22Rv1 (cell line): ENCODE data around the gene NFASC.

ENCODE experiments used
- ZFX ChIP-seq: fragments of 450-650 bp; IDR thresholded peaks from 2 replicates; pipeline ENCODE4 v1.6.1; 2017; ENCODE audit warnings: antibody characterized with exemption, borderline replicate concordance
- TF ChIP-seq, protein P1 (sequence below): fragments of 450-650 bp; IDR thresholded peaks from 2 replicates; pipeline ENCODE4 v1.5.1; 2017; ENCODE audit warnings: mild to moderate bottlenecking

DNA sequence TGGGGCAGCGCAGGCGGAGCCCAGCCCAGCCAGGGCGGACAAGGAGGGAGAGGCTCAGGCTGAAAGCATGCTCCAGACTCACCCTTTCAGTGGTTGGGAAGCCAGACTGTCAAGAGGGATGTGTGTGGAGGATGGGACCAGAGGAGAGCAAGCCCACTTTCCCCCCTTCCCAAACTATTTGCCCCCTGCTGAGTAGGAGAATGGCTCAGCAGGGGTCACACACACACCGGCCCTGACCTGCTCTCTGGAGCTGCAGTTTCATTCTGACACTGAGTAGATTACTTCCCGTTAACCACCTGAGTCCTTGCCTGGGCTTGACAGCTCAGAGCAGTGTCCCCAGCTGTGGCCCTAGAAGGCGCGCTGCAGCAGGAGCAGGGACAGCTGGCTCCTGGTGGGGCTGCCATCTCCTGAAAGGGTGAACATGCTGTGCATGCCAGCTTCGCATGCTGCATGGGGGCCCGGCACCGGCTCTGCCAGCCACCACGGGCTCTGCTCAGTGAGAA is 120.7 kb downstream of the NFASC start:
- TF ChIP-seq, protein P1, sequence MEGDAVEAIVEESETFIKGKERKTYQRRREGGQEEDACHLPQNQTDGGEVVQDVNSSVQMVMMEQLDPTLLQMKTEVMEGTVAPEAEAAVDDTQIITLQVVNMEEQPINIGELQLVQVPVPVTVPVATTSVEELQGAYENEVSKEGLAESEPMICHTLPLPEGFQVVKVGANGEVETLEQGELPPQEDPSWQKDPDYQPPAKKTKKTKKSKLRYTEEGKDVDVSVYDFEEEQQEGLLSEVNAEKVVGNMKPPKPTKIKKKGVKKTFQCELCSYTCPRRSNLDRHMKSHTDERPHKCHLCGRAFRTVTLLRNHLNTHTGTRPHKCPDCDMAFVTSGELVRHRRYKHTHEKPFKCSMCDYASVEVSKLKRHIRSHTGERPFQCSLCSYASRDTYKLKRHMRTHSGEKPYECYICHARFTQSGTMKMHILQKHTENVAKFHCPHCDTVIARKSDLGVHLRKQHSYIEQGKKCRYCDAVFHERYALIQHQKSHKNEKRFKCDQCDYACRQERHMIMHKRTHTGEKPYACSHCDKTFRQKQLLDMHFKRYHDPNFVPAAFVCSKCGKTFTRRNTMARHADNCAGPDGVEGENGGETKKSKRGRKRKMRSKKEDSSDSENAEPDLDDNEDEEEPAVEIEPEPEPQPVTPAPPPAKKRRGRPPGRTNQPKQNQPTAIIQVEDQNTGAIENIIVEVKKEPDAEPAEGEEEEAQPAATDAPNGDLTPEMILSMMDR = no peak
- no peak for TF ChIP-seq ZFX
